ENCODE measurements around the gene UNC119B.

GRCh38 chr12:120722784-120723183, 12.5 kb downstream of the UNC119B start:
- TF ChIP-seq CTCF (IDR thresholded peaks at IDR 0.05; ENCODE audit: poor library complexity) (no peak), EZH2phosphoT487 (IDR thresholded peaks at IDR 0.05; ENCODE audit: low read depth, severe bottlenecking, unreplicated experiment) (no peak), EZH2 (IDR thresholded peaks at IDR 0.05; ENCODE audit: borderline replicate concordance) (no peak)
